GM18498 (cell line): Measurements from ENCODE around the gene CCDC70.

Experiments
- ATAC-seq: cut with Tn5 transposase; IDR thresholded peaks from one replicate; pipeline ENCODE4 v1.9.1; 2021; ENCODE audit warnings: mild to moderate bottlenecking, moderate library complexity; ENCODE audit not compliant: unreplicated experiment

Gene CCDC70

DNA sequence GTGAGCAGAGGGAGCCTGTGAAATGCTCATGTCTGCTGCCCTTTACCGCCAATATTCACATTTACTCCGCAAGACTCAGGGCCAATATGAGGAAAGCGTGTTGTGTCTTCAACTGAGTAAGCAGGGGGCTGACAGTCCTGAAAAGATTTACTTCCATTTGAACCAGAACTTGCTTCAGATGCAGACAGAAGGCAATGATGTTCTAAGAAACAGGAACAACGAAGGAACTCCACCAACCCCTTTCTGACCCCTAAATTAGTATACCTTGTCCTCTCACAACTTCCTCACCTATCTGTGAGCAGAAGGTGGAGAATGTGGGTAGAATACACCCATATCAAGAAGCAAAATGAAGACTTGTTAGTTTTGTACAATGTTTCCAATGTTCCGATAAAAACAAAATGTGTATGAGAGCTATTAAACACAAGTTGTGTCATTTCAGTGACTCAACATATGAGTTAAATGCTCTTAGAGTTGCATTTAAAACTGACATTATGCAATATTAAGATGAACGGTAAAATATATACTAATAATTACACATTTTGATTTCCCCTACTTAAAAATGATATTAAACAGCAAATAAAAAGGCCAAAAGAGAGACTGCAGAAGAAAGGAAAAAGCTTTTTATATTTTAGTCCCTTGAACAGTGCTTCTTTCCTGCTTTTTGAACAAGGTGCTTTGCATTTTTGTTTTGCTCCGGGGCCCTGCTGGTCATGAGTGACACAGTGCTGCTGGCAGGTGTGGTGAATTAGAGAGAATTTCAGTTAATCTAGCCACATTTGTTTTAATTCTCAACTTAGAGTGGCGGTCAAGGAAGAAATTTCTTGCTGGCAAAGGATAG is 32.8 kb upstream of the CCDC70 start:
- ATAC-seq = no peak

DNA sequence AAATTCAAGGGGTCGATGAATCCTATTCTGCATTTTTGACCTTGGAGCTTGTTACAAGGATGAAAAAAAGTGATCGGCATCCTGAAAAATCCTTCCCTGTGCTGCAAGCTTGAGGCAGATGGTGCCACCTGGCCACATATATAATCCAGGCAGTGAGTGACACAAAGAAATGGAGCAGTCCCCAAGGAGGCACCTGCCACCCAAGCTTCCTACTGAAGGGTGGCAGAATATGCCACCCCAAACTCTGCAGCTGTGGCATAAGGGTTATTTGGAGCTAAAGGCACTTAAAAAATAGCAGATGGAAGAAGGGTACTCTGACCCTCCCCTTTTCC is 32.2 kb upstream of the CCDC70 start:
- ATAC-seq = no peak

DNA sequence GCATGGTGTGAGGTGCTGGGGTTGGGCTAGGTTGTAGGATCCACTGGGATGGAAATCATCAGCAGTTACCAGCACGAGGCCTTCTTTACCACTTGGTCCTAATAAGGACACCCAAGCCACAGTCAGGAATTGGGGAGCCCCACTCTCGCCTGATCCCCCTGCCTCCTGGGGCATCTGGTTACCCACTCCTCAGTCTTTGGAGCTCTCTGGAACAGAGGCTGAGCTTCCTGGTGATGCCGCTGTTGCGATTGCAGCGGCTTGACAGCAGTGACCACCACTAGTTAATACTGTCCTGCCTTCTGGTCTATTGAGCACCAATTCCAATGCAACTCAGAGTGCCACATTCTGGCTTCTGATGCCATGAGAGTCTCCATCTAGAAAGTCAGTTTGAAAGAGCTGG is 30.2 kb upstream of the CCDC70 start:
- no peak for ATAC-seq

DNA sequence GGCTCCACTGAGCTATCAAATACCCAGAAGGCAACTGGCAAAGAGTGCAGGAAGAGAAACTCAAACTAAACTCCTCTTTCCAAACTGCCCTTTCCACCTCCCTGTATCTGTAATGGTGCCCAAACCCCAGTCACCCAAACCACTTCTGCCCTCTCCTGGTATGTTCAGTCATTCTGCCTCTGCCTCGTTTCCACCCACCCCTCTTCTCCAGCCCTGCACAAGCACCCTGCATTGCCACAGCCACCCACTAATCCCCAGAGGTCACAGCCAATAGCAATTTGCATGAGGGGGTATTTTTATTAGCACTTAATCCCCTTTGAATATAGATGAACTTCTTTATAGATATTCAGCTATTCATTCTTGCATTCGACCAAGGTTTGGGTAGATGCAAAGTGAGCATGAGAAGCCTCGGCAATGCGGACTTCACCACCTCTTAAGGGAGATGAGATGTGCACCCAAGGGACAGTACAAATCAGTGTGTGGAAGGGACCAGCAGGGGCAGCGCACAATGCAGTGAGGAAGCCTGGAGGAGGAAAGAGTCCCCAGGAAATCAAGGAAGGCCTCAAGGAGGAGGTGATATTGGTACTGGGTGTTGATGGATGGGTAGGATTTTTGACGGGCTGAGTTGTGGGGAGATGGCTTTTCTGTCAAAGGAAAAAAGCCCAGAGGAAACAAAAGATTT is 29.2 kb upstream of the CCDC70 start:
- ATAC-seq = peak; percentile 90

DNA sequence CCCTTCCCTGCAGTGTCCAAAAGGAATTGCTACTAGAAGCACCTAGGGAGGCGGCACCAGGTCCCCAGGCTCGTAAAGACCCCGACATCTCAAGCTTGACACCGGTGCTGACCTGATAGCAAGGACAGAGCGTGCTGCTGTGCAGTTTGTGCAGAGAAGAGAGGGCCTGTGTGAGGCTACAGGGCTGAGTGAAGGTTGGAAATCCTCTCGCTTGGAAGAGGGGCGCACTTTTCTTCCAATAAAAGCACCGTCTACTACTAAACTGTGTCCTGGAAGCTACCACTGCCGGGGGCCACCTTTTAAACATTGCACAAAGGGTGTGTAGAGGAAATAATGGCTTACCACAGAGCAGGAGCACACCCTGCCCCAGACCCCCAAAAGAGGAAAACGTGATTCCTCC is 27.8 kb upstream of the CCDC70 start:
- ATAC-seq = no peak

DNA sequence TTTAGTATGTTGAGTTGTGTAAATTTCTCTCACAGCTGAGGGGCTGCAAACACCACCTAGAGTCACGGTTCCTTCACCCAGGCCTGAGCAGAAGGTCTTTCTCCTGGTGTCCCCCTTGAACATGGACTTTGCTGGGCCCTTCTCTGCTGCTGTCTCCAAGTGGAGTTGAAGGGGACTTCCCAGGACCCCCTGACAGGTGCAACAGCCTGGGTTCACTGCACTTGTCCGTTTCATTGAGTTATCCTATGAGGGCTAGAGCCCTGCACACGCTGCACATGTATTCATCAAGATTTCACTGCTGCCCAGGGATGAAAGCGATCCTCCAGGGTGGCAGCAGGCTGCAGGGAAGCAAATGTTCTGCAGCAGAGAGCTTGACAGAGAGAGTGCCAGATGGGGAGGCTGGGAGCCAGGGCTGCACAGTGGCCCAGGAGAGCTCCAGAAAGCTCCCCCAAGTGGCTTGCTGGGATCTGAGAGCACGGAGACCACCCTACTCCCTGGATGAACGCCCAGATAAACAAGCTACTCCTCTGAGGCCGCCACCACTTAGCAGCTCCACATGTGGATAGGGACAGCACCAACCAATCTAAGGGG is 27.1 kb upstream of the CCDC70 start:
- no peak for ATAC-seq

DNA sequence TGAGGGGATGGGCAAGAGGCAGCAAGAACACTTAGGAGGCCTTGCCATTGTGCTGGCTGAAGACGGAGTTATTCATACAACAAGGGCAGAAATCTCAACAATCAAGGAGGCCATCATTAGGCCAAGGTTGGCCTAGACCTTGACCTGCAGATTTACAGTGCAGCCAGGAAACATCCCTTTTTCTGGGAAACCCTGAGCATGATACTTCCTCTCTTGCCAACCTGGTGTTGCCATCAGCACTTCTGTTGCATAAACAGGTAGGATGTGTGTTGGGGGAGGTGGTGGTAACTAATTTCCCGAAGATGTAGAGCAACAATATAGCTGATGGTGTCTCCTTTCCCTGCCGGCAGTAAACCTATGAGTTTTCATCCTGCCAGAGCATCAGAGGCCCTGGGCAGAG is 24.8 kb upstream of the CCDC70 start:
- ATAC-seq = no peak

DNA sequence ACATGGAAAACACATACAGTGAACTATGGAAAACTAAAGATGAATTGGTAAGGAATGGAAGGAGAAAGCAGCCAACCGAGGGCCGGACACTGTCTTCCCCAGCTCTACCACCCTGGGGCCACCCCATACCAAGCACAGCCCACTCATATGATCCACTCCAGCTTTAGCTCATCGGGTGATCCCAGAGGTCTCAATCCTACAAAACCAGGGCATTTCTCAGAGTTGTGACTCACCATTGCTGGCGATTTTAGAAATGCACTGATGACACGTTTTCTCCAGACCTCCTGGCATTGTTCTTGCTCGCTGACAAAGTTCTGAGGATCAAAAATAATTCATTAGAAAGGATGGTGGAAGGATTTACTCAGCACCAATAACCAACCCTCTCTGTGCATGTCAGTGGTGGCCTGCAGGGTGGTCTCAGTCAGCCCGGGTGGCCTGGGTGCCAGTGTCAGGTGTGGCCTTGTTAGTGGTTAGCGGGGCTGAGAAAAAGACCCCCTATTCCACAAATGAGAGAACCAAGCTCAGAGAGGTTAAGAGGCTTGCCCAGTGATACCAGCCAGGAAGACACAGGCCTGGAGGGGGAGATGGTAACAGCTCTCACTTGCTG is 23.4 kb upstream of the CCDC70 start:
- no peak for ATAC-seq

DNA sequence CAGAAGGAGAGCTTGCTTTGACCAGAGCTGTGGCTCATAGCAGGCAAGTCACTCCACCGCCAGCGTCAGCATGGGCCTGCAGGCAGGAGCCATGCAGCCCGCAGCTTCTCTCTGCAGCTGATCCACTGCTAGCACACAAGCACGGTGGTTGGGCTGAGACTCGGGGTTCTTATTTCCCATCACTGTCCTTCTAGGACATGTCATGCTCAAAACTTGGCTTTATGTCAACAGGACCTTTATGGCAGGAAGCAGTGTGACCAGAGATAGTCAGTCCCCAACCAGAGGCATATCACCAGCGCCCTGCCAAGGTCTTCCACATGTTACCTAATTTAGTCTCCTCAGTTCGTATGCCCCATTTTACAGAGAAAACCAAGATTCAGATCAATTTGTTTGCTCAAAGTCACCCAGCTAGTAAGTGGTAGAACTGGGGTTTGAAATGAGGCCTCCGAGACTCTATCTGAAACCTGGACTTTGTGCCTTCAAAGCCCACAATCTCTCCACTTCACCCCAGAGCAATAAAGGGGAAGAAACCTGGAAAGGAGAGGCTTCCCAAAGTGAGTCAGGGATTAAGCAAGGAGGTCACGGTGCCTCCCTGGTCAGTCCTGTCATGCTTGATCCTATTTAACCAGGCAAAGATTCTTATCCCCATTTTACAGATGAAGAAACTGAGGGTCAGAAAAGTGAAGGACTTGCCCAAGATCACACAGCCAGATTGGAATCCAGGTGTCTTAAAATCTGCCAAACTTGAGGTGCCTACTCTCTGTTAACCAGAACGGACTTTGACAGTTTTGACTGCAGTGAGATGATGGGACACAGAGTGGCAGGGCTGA is 21.8 kb upstream of the CCDC70 start:
- no peak for ATAC-seq

DNA sequence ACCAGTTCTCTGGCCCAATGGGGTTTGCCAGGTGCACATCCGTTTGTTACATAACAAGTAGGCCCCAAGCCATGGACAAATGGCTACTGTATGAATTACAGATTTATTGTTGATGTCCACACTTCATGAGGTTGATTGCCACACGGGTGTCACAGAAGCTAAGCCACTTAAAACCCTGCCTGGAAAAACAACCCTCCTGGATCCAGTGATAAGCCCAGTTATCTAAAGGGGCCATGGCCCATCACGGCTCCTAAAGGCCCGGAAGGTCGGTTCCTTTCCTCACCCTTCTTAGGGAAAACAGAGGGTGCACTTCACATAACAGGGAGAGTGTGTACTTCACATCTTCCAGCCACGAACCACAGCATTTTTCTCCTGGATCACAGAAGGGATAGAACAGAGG is 20.9 kb upstream of the CCDC70 start:
- no peak for ATAC-seq

DNA sequence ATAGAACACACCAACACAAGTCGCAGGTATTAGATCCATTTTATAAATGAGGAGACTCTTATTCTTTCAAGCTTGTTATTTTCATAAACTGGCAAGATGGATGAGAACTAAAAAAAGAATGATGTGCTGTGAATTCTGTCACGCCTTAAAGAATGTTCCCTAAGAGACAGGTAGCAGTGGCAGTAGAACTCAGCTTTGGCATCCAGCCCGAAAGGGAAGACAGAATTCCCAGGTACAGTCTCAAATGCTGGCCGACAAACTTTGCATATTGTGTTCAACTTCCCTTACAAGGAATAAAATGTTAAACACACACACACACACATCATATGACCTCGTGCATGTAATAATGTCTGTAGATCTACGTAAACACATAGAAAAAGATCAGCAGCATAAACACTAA is 20.0 kb upstream of the CCDC70 start:
- ATAC-seq = no peak

DNA sequence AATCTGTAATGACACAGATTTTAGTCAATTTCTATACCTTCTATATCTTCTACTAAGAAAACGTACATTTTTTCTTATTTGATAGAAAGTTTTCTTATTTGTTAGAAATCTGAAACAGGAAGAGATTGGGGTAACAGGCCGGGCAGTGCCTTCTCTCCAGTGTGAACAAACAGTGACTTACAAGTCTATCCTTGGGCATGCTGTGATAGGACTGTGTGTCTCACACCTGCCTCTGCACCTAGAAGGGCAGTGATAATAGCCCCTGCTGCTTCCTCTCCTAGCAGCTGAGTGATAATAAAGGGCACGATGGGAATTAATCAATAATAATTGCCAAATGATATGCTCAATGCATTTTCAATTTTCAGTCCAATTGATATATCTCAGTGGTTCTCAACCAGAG is 18.2 kb upstream of the CCDC70 start:
- no peak for ATAC-seq

DNA sequence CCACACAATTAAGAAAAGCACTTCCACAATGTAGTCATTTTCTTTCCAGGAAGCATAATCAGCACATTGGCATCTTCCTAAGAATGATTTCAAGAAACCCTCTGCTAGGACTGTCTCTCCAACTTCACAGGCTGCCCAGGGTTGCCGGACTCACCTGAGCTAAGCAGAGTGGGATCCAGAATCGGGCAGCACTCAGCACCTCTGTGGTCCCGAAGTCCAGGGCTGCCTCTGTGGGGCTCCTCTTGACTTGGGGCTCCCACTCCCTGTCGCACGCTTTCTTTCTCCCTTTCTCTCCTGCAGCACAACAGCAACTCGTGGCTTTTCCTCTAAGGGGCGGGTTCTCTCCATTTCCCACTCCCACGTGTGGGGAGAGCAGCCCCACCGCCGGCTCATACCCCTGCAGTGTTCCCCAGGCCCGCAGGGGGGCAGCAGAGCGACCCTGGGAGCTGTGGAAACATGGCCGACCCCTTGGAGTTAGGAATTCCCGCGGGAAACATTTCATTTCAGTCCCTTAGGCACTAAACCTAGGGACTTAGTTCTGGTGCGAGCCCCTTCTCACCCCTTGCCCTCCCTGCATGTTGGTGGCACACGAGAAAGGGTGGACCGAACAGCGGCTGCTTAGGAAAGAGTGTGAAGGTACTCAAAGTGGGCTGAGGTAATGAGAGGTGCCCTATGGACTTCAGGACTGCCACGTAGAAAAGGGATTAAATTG is 16.8 kb upstream of the CCDC70 start, which contains the start of gene TMEM272:
TSS of gene TMEM272 (minus strand) at position 316 of the 712 bp plus-strand sequence. CDS start 6,647 bp downstream, outside the sequence.
- ATAC-seq = peak; percentile 69

DNA sequence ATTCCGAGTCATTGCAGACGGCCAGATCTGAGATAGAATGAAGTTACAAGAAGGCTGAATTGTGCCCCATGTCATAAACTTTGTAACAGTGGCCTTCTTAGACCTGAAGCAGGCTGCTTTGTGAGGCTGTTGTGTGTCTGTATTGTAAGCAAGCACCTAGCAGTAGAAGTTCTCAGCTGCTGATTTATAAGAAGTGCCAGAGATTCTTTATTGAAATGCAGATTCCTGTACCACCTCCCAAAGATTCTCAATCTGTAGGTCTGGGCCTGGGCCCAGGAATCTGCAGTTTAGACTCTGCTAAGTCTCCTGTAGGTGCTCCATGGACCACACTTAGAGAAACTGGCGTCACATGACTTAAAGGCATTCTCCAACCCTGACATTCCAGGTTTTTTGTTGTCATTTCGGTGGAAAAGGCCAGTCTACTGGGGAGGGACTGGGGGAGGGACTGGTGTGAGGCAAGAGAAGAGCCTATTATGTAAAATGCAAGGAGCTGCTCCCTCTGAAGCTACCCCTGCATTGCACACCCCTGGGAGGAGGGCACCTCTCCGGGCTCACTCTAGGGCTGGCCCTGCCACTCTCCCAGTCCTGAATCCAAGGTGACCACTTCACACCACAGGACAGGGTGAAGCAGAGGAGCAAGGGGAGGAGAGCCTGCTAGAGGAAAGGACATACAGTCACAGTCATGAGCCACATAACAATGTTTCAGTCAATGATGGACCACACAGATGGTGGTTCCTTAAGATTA is 16.0 kb upstream of the CCDC70 start:
- no peak for ATAC-seq

DNA sequence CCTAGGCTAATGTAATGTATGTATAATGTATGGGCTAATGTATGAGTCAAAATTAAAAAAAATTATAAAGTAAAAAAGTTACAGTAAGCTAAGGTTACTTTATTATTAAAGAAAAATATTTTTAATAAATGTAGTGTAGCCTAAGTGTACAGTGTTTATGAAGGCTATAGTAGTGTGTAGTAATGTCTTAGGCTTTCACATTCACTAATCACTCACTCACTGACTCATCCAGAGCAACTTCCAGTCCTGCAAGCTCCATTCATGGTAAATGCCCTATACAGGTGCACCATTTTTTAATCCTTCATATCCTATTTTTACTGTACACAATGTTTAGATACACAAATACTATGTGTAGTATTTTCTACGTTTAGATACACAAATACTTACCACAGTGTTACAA is 15.0 kb upstream of the CCDC70 start:
- ATAC-seq = no peak

DNA sequence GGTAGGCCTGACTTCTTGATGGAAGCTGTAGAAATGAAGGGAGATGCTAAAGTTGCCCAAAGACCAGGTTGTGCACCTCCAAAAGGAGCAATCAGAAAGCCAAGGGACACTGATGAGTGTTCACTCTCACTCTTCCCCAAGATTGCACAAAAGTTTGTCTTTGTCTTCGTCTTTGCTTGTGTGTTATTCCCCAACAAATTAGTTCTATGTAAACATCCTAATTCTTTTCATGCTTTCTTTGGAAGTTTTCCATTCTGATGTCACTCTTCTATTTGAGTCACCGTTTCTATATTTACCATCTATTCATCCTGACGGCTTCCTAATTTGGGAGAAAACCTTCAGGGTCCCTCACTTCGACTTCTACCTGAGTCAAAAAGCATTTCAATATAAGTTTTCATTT is 13.1 kb upstream of the CCDC70 start:
- no peak for ATAC-seq

DNA sequence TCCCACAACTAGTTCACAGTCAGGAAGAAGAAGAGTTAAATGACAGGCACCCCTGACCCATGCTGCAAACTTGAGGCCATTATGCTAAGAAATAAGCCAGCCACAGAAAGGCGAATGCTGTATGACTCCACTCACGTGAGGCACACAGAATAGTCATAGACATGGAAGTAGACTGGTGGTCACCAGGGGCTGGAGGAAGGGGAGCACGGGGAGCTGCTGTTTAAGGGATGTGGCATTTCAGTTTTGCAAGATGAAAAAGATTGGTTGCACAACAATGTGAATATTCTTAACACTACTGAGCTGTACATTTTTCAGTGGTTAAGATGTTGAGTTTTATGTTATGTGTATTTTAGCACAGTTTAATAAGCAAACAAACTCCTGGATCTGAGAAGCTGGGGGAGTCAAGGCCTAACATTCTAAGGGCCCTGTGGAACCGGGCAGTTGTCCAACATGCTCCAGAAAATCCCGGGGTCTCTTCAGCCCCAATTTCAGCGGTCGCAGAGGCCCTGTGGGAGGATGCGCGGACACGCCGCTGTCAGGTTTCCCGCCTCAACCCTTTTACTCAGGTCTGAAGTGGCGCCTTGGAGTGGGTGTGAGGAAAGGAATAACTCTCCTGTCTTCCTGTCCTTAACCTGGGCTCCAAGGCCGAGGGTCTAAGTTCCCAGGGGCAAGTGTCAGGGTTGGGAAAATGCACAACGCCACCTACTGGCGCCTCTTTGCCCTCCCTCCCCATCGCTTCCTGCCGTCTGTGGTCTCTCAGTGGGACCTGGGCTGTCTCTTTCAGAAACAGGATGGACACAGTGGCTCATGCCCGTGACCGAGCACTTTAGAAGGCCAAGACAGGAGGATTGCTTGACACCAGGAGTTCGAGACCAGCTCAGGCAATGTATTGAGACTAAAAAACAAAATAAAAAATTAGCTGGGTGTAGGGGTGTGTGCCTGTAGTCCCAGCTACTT is 12.3 kb upstream of the CCDC70 start:
- ATAC-seq = no peak

DNA sequence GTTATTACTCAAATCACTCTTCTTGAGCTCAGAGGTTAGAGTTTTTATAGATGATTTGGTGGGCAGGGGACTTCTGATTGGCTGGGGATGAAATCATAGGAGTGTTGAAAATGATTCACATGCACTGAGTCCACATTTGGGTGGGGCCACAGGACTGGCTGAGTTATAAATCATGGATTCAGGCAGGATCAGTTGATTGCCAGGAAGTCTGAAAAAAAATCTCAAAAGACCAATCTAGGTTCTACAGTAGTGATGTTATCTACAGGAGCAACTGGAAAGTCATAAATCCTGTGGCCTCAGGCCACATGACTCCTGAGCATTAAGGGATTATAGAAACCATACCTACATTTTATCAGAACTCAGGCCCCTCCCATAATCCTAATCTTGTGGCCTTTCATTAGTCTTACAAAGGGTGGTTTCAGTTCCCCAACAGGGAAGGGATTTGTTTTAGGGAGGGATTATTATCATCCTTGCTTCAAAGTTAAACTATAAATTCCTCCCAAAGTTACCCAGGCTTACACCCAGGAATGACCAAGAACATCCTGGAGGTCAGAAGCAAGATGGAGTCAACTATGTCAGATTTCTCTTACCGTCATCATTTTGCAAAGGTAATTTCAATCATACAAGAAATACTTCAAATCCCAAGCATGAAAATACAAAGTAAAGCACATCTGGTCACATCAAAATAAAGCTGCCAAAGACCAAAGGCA is 5.6 kb upstream of the CCDC70 start:
- ATAC-seq = no peak
